Measurements from ENCODE around the gene USP15. TPM values are rescaled to one million over a fixed set of nuclear protein-coding genes. Genes with fewer than 3 reads are reported as not detected.

The USP15 gene
- total RNA-seq, 1 experiment from 2014 or later = 25.8 TPM

DNA sequence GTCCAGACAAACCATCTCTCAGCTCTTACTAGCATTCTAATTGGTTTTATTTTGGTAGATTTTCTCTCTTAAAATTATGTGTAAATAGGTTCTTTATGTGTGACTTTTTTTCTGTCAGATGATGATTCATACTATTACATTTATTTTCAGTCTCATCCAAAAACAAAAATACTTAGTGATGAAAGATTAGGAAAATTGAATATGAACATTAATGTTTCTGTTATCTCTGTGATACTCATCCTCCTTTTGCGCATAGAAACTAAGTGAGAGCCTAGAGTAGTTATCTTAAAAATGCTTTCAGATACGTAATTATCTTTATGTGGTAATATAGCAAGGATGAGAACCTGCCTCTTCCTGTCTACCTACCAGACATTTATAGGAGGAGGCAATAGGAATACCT lies 122.3 kb downstream of the USP15 start:
- no peak overlapping the region for H3K4me2 ChIP-seq
- ChIA-PET CTCF (interaction anchor here (0.6 kb wide), 1 partner anchor 258 kb away, joined by 3 read pairs; no protein-coding TSS in a partner anchor), POLR2A (ENCODE audit: unreplicated experiment) (no interaction called here)
- no peak overlapping the region for H3K27ac ChIP-seq
- no peak for DNase-seq
- H2AFZ ChIP-seq = no peak overlapping the region
- peaks cover 10% of the 10 kb centered on the region; the same call in 1 of the 2 replicates for H3K36me3 ChIP-seq (ENCODE audit: low read depth)
- H4K20me1 ChIP-seq (ENCODE audit: insufficient read depth) = no peaks in the 10 kb centered on the region
- no peaks in the 10 kb centered on the region for H3K27me3 ChIP-seq (ENCODE audit: insufficient read depth, low read depth)
- no peak overlapping the region for H3K4me3 ChIP-seq
- no peaks in the 10 kb centered on the region for H3F3A ChIP-seq (ENCODE audit: insufficient read depth, low read depth)
- intact Hi-C loops (cut with micrococcal nuclease; ENCODE audit: unreplicated experiment) = no loop called here
- no peaks in the 10 kb centered on the region for H3K9me3 ChIP-seq (ENCODE audit: insufficient read depth, low read depth)
- no peaks in the 10 kb centered on the region; the same call in 1 of the 2 replicates for H3K9me2 ChIP-seq (ENCODE audit: insufficient read depth)
- TF ChIP-seq EZH2 (IDR thresholded peaks at IDR 0.05; ENCODE audit: low read depth) = no peak
- TF ChIP-seq, protein P1, sequence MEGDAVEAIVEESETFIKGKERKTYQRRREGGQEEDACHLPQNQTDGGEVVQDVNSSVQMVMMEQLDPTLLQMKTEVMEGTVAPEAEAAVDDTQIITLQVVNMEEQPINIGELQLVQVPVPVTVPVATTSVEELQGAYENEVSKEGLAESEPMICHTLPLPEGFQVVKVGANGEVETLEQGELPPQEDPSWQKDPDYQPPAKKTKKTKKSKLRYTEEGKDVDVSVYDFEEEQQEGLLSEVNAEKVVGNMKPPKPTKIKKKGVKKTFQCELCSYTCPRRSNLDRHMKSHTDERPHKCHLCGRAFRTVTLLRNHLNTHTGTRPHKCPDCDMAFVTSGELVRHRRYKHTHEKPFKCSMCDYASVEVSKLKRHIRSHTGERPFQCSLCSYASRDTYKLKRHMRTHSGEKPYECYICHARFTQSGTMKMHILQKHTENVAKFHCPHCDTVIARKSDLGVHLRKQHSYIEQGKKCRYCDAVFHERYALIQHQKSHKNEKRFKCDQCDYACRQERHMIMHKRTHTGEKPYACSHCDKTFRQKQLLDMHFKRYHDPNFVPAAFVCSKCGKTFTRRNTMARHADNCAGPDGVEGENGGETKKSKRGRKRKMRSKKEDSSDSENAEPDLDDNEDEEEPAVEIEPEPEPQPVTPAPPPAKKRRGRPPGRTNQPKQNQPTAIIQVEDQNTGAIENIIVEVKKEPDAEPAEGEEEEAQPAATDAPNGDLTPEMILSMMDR (conservative IDR thresholded peaks at IDR 0.05) = no peak
- H3K79me2 ChIP-seq (ENCODE audit: low read depth) = no peaks in the 10 kb centered on the region
- H3K4me1 ChIP-seq (replicated peaks; ENCODE audit: insufficient read depth) = no peaks in the 10 kb centered on the region
- BruUV-seq (replicated peaks) = no TSS peak

DNA sequence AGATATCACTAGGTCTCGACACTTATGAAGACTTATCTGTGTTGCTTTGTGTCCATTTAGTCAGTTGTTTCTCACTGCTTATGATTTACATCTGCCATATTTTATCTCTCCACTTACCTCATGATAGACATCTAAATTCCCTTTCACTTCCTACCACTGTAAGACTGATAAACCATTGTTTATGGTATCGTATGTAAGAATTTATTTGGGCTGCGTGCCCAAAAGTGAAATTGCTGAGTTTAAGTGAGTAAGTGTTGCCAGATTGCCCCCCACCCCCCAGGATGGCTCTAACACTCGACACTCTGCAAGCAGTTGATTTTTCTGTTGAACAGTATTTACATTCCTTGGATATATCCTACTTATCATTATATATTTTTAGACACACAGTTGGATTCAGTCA lies 136.5 kb downstream of the USP15 start:
- intact Hi-C loops (cut with micrococcal nuclease; ENCODE audit: unreplicated experiment) = no loop called here
- no peak overlapping the region for H3K4me3 ChIP-seq
- H3K9me3 ChIP-seq (ENCODE audit: insufficient read depth, low read depth) = no peaks in the 10 kb centered on the region
- no peak overlapping the region for H2AFZ ChIP-seq
- H3K27me3 ChIP-seq (ENCODE audit: insufficient read depth, low read depth) = no peaks in the 10 kb centered on the region
- ChIA-PET CTCF (no interaction called here), POLR2A (ENCODE audit: unreplicated experiment) (no interaction called here)
- H3K27ac ChIP-seq = no peak overlapping the region
- peaks cover 27% of the 10 kb centered on the region for H3K36me3 ChIP-seq (ENCODE audit: low read depth)
- H4K20me1 ChIP-seq (ENCODE audit: insufficient read depth) = no peaks in the 10 kb centered on the region; the same call in 1 of the 2 replicates
- no TSS peak for BruUV-seq (replicated peaks)
- H3F3A ChIP-seq (ENCODE audit: insufficient read depth, low read depth) = peaks cover 3% of the 10 kb centered on the region; the same call in 1 of the 2 replicates
- no peaks in the 10 kb centered on the region for H3K4me1 ChIP-seq (replicated peaks; ENCODE audit: insufficient read depth)
- no peaks in the 10 kb centered on the region for H3K79me2 ChIP-seq (ENCODE audit: low read depth)
- DNase-seq = no peak
- H3K9me2 ChIP-seq (ENCODE audit: insufficient read depth) = no peaks in the 10 kb centered on the region
- no peak overlapping the region for H3K4me2 ChIP-seq
- TF ChIP-seq EZH2 (IDR thresholded peaks at IDR 0.05; ENCODE audit: low read depth) = no peak
- TF ChIP-seq, protein P1 (conservative IDR thresholded peaks at IDR 0.05) = no peak

DNA sequence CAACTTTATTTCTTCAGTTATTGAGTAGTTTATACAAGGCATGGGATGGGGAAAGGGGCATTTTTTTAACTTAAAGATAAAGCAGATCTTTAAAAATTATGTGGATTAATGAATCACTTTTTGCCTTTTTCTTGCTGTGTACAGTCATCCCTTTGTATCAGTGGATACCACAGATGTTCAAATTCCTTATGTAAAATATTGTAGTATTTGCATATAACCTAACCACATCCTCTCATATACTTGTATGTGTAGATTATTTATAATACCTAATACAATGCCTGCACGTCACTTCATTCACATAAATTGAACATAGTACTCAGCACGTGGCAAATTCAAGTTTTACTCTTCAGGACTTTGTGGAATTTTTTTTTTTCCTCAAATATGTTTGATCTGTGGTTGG lies 139.9 kb downstream of the USP15 start:
- no peak overlapping the region for H2AFZ ChIP-seq
- no peaks in the 10 kb centered on the region for H3K9me3 ChIP-seq (ENCODE audit: insufficient read depth, low read depth)
- no peak overlapping the region for H3K4me2 ChIP-seq
- no peak for DNase-seq
- peaks cover 3% of the 10 kb centered on the region; the same call in 1 of the 2 replicates for H3F3A ChIP-seq (ENCODE audit: insufficient read depth, low read depth)
- H3K9me2 ChIP-seq (ENCODE audit: insufficient read depth) = no peaks in the 10 kb centered on the region
- TF ChIP-seq, protein P1 (conservative IDR thresholded peaks at IDR 0.05) = no peak
- no peak for TF ChIP-seq EZH2 (IDR thresholded peaks at IDR 0.05; ENCODE audit: low read depth)
- intact Hi-C loops (cut with micrococcal nuclease; ENCODE audit: unreplicated experiment) = no loop called here
- no peak overlapping the region for H3K27ac ChIP-seq
- POLR2A ChIA-PET (ENCODE audit: unreplicated experiment) = no interaction called here
- H3K4me1 ChIP-seq (replicated peaks; ENCODE audit: insufficient read depth) = no peaks in the 10 kb centered on the region
- no peaks in the 10 kb centered on the region for H3K27me3 ChIP-seq (ENCODE audit: insufficient read depth, low read depth)
- no peaks in the 10 kb centered on the region for H3K79me2 ChIP-seq (ENCODE audit: low read depth)
- no TSS peak for BruUV-seq (replicated peaks)
- CTCF ChIA-PET = no interaction called here
- H3K4me3 ChIP-seq = no peak overlapping the region
- peaks cover 24% of the 10 kb centered on the region for H3K36me3 ChIP-seq (ENCODE audit: low read depth)
- H4K20me1 ChIP-seq (ENCODE audit: insufficient read depth) = no peaks in the 10 kb centered on the region; the same call in 1 of the 2 replicates

Measured in PC-9 (cell line).